Measurements from ENCODE around the gene FSTL4.

The FSTL4 gene

GRCh38 chr5:133246053-133246370 lies 366.3 kb downstream of the FSTL4 start:
- no peak for TF ChIP-seq CTCF (IDR thresholded peaks at IDR 0.05)

- TF ChIP-seq CTCF (IDR thresholded peaks at IDR 0.05) = no peak
Measured at GRCh38 chr5:133245191-133246052, 366.9 kb downstream of the FSTL4 start.

- no peak for TF ChIP-seq CTCF (IDR thresholded peaks at IDR 0.05)
Measured at GRCh38 chr5:133244242-133244641, 368.1 kb downstream of the FSTL4 start.

GRCh38 chr5:133243196-133243595 lies 369.1 kb downstream of the FSTL4 start:
- TF ChIP-seq CTCF (IDR thresholded peaks at IDR 0.05) = no peak

GRCh38 chr5:133242221-133242835 lies 370.0 kb downstream of the FSTL4 start:
- no peak for TF ChIP-seq CTCF (IDR thresholded peaks at IDR 0.05)

- TF ChIP-seq CTCF (IDR thresholded peaks at IDR 0.05) = no peak
Measured at GRCh38 chr5:133241179-133242092, 370.9 kb downstream of the FSTL4 start.

GRCh38 chr5:133240425-133241091 lies 371.8 kb downstream of the FSTL4 start:
- no peak for TF ChIP-seq CTCF (IDR thresholded peaks at IDR 0.05)

All from LNCAP (cell line).